Endothelial cell of umbilical vein (primary cell): ENCODE results near the gene CTBP2.

Source experiments
- CTCF ChIP-seq, 2 donors: IDR thresholded peaks; 1 replicate in 1 of 2; 2 replicates in 1 of 2; pipeline ENCODE4 v1.5.1; 2011; ENCODE audit warnings: low read length in 2 of 2, mild to moderate bottlenecking in 2 of 2, moderate library complexity in 2 of 2, control low read depth in 1 of 2, inconsistent platforms in 1 of 2, low read depth in 1 of 2; ENCODE audit not compliant: insufficient read depth in 1 of 2; ENCODE audit errors: extremely low read depth in 1 of 2
- EZH2 ChIP-seq: IDR thresholded peaks from 2 replicates; pipeline ENCODE4 v1.6.1; 2012; ENCODE audit warnings: borderline replicate concordance, low read depth, mild to moderate bottlenecking, moderate library complexity, low read length, inconsistent platforms; ENCODE audit not compliant: severe bottlenecking
- FOS ChIP-seq: IDR thresholded peaks from 2 replicates; pipeline ENCODE4 v1.6.1; 2011; ENCODE audit warnings: mild to moderate bottlenecking, low read length, moderate library complexity, borderline replicate concordance; ENCODE audit not compliant: insufficient read depth
- GATA2 ChIP-seq: IDR thresholded peaks from 2 replicates; pipeline ENCODE4 v1.7.0; 2011; ENCODE audit warnings: low read depth, mild to moderate bottlenecking, moderate library complexity, mixed read lengths, low read length; ENCODE audit not compliant: insufficient read length, insufficient read depth
- JUN ChIP-seq: IDR thresholded peaks from 2 replicates; pipeline ENCODE4 v1.6.1; 2011; ENCODE audit warnings: borderline replicate concordance, low read depth; ENCODE audit not compliant: insufficient read length, insufficient read depth
- MAX ChIP-seq: IDR thresholded peaks from 2 replicates; pipeline ENCODE4 v1.6.1; 2011; ENCODE audit not compliant: insufficient read depth, insufficient read length
- MYC ChIP-seq: IDR thresholded peaks from one replicate; pipeline ENCODE4 v1.6.1; 2011; ENCODE audit warnings: mild to moderate bottlenecking, low read depth, low read length
- POLR2A ChIP-seq: IDR thresholded peaks from 2 replicates; pipeline ENCODE4 v1.6.1; 2012; ENCODE audit warnings: low read depth, mild to moderate bottlenecking, control low read depth, low read length
- POLR2AphosphoS5 ChIP-seq: IDR thresholded peaks from 2 replicates; pipeline ENCODE4 v1.6.1; 2012; ENCODE audit warnings: low read depth, mild to moderate bottlenecking, control low read depth, low read length, moderate library complexity; ENCODE audit not compliant: insufficient read depth

- no peak for TF ChIP-seq CTCF (IDR thresholded peaks at IDR 0.05; ENCODE audit: extremely low read depth in 1 of 2, insufficient read depth in 1 of 2, low read depth in 1 of 2, low read length in 2 of 2)
- TF ChIP-seq EZH2: no peak
- no peak for TF ChIP-seq POLR2AphosphoS5
- no peak for TF ChIP-seq POLR2A
- TF ChIP-seq GATA2: no peak
- TF ChIP-seq FOS: no peak
- no peak for TF ChIP-seq MYC
- no peak for TF ChIP-seq JUN
- no peak for TF ChIP-seq MAX
Observed at GRCh38 chr10:125151170-125151552, 9.2 kb downstream of the CTBP2 start.
